ENCODE measurements around the gene UTP25.
"Not testable (repeated sequence)": the region's sequence is repeated elsewhere in the genome, so short reads cannot be mapped to it uniquely, and the experiment has no call there.

Gene UTP25

GRCh38 chr1:209871430-209871829 is 43.7 kb downstream of the UTP25 start:
- no peak for DNase-seq (ENCODE audit: low read depth in 2 of 2)

- no peak for DNase-seq (ENCODE audit: low read depth in 2 of 2)
Observed at GRCh38 chr1:209873067-209873799, 45.5 kb downstream of the UTP25 start.

GRCh38 chr1:209875515-209875914 is 47.7 kb downstream of the UTP25 start:
- DNase-seq (ENCODE audit: low read depth in 2 of 2): no peak

GRCh38 chr1:209876078-209876800 is 48.5 kb downstream of the UTP25 start:
- no peak for DNase-seq (ENCODE audit: low read depth in 2 of 2)

- no peak for DNase-seq (ENCODE audit: low read depth in 2 of 2)
Observed at GRCh38 chr1:209877087-209877764, 49.5 kb downstream of the UTP25 start.

- DNase-seq (ENCODE audit: low read depth in 2 of 2): no peak
Observed at GRCh38 chr1:209878964-209879363, 51.2 kb downstream of the UTP25 start.

- no peak for DNase-seq (ENCODE audit: low read depth in 2 of 2)
Observed at GRCh38 chr1:209879539-209879938, 51.8 kb downstream of the UTP25 start.

GRCh38 chr1:209880031-209880430 is 52.3 kb downstream of the UTP25 start:
- DNase-seq (ENCODE audit: low read depth in 2 of 2): no peak

- DNase-seq (ENCODE audit: low read depth in 2 of 2): no peak
Observed at GRCh38 chr1:209881619-209882018, 53.8 kb downstream of the UTP25 start.

- DNase-seq (ENCODE audit: low read depth in 2 of 2): no peak
Observed at GRCh38 chr1:209882286-209882685, 54.5 kb downstream of the UTP25 start.

GRCh38 chr1:209882942-209883340 is 55.2 kb downstream of the UTP25 start:
- no peak for DNase-seq (ENCODE audit: low read depth in 2 of 2)

- no peak for DNase-seq (ENCODE audit: low read depth in 2 of 2)
Observed at GRCh38 chr1:209883341-209883971, 55.7 kb downstream of the UTP25 start.

GRCh38 chr1:209884249-209884648 is 56.5 kb downstream of the UTP25 start:
- no peak for DNase-seq (ENCODE audit: low read depth in 2 of 2)

- DNase-seq (ENCODE audit: low read depth in 2 of 2): peak; percentile 95 to 96
Observed at GRCh38 chr1:209884665-209885117, 56.9 kb downstream of the UTP25 start.

- DNase-seq (ENCODE audit: low read depth in 2 of 2): no peak
Observed at GRCh38 chr1:209885403-209886218, 57.8 kb downstream of the UTP25 start.

- DNase-seq (ENCODE audit: low read depth in 2 of 2): no peak
Observed at GRCh38 chr1:209886219-209886536, 58.4 kb downstream of the UTP25 start.

GRCh38 chr1:209888291-209889076 is 60.7 kb downstream of the UTP25 start:
- DNase-seq (ENCODE audit: low read depth in 2 of 2): not testable (repeated sequence)

GRCh38 chr1:209889077-209889418 is 61.3 kb downstream of the UTP25 start:
- no peak for DNase-seq (ENCODE audit: low read depth in 2 of 2)

- DNase-seq (ENCODE audit: low read depth in 2 of 2): no peak
Observed at GRCh38 chr1:209890641-209891330, 63.0 kb downstream of the UTP25 start.

GRCh38 chr1:209893751-209894150 is 66.0 kb downstream of the UTP25 start:
- DNase-seq (ENCODE audit: low read depth in 2 of 2): no peak
